Mesenchymal stem cell (in vitro differentiated cells and primary cell): ENCODE data around the gene FOXK1.

Source experiments
- DNase-seq: peaks from one replicate; pipeline ENCODE4 v3.0.0-alpha.2; 2013
- H2AFZ ChIP-seq: one replicate; pipeline ENCODE4 v1.6.1; 2013; ENCODE audit warnings: low read depth, mild to moderate bottlenecking, control low read depth, inconsistent platforms, low read length, moderate library complexity
- H2AK5ac ChIP-seq: 2 replicates; pipeline ENCODE4 v1.6.1; 2013; ENCODE audit warnings: low read length, moderate library complexity, mild to moderate bottlenecking, inconsistent platforms; ENCODE audit not compliant: severe bottlenecking
- H2BK120ac ChIP-seq: one replicate; pipeline ENCODE4 v1.6.1; 2013; ENCODE audit warnings: low read depth, mild to moderate bottlenecking, inconsistent platforms, low read length, moderate library complexity
- H2BK12ac ChIP-seq, 2 experiments: one replicate each; pipeline ENCODE4 v1.6.1; 2013; ENCODE audit warnings: inconsistent platforms in 2 of 2, low read length in 2 of 2, mild to moderate bottlenecking in 2 of 2, moderate library complexity in 2 of 2, control low read depth in 1 of 2
- H2BK15ac ChIP-seq: one replicate; pipeline ENCODE4 v1.6.1; 2013; ENCODE audit warnings: mild to moderate bottlenecking, low read depth, inconsistent platforms; ENCODE audit not compliant: poor library complexity, severe bottlenecking
- H2BK5ac ChIP-seq: 2 replicates; pipeline ENCODE4 v1.6.1; 2013; ENCODE audit warnings: low read depth, mild to moderate bottlenecking, low read length, control low read depth, inconsistent platforms; ENCODE audit not compliant: poor library complexity, severe bottlenecking
- H3K14ac ChIP-seq, 2 experiments: one replicate each; pipeline ENCODE4 v1.6.1; 2013; ENCODE audit warnings: inconsistent platforms in 2 of 2, low read length in 2 of 2, control low read depth in 1 of 2, mild to moderate bottlenecking in 1 of 2, moderate library complexity in 1 of 2
- H3K18ac ChIP-seq, 2 experiments: one replicate each; pipeline ENCODE4 v1.6.1; 2013; ENCODE audit warnings: inconsistent platforms in 2 of 2, low read length in 2 of 2, control low read depth in 1 of 2, low read depth in 1 of 2, mild to moderate bottlenecking in 1 of 2
- H3K23ac ChIP-seq, 2 experiments: one replicate each; pipeline ENCODE4 v1.6.1; 2013; ENCODE audit warnings: inconsistent platforms in 2 of 2, low read length in 2 of 2, mild to moderate bottlenecking in 2 of 2, moderate library complexity in 2 of 2, control low read depth in 1 of 2
- H3K27ac ChIP-seq: 2 replicates; pipeline ENCODE4 v1.5.1; 2013; ENCODE audit warnings: mild to moderate bottlenecking, moderate library complexity, low read length, control low read depth, inconsistent platforms; ENCODE audit not compliant: poor library complexity, severe bottlenecking
- H3K27me3 ChIP-seq, 2 experiments: 2 replicates each; pipeline versions ENCODE4 v1.6.1 to v1.7.0; 2013; ENCODE audit warnings: low read length in 2 of 2, mild to moderate bottlenecking in 2 of 2, moderate library complexity in 2 of 2, control low read depth in 1 of 2, inconsistent platforms in 1 of 2; ENCODE audit not compliant: control insufficient read depth in 1 of 2, insufficient read depth in 1 of 2
- H3K36me3 ChIP-seq, 2 experiments: 2 replicates each; pipeline versions ENCODE4 v1.6.1 to v1.7.0; 2013; ENCODE audit warnings: low read length in 2 of 2, control low read depth in 1 of 2, inconsistent platforms in 1 of 2, low read depth in 1 of 2, mild to moderate bottlenecking in 1 of 2; ENCODE audit not compliant: insufficient read depth in 2 of 2, control insufficient read depth in 1 of 2
- H3K4ac ChIP-seq, 2 experiments: one replicate each; pipeline ENCODE4 v1.6.1; 2013; ENCODE audit warnings: inconsistent platforms in 2 of 2, low read length in 2 of 2, mild to moderate bottlenecking in 2 of 2, moderate library complexity in 2 of 2, control low read depth in 1 of 2, low read depth in 1 of 2
- H3K4me1 ChIP-seq: 2 replicates; pipeline ENCODE4 v1.6.1; 2013; ENCODE audit warnings: low read depth, low read length, control low read depth; ENCODE audit not compliant: control insufficient read depth, insufficient read depth
- H3K4me2 ChIP-seq: 2 replicates; pipeline ENCODE4 v1.6.1; 2013; ENCODE audit warnings: low read length, mild to moderate bottlenecking, inconsistent platforms; ENCODE audit not compliant: poor library complexity, severe bottlenecking
- H3K4me3 ChIP-seq, 2 experiments: 2 replicates each; pipeline versions ENCODE4 v1.5.1 to v1.7.0; 2013; ENCODE audit warnings: low read length in 2 of 2, mild to moderate bottlenecking in 2 of 2, control low read depth in 1 of 2, low read depth in 1 of 2; ENCODE audit not compliant: insufficient read depth in 1 of 2
- H3K79me1 ChIP-seq: replicated peaks from 2 replicates; pipeline ENCODE4 v1.6.1; 2013; ENCODE audit warnings: mild to moderate bottlenecking, control low read depth, low read length, inconsistent platforms; ENCODE audit not compliant: poor library complexity, severe bottlenecking
- H3K9ac ChIP-seq: 2 replicates; pipeline ENCODE4 v1.7.0; 2013; ENCODE audit warnings: mild to moderate bottlenecking, low read length, moderate library complexity
- H3K9me3 ChIP-seq: 2 replicates; pipeline ENCODE4 v1.7.0; 2013; ENCODE audit warnings: mild to moderate bottlenecking, low read length; ENCODE audit not compliant: control insufficient read depth
- H4K8ac ChIP-seq: one replicate; pipeline ENCODE4 v1.6.1; 2013; ENCODE audit warnings: inconsistent platforms, mild to moderate bottlenecking, low read length, moderate library complexity
- H4K91ac ChIP-seq: one replicate; pipeline ENCODE4 v1.6.1; 2013; ENCODE audit warnings: mild to moderate bottlenecking, low read length, inconsistent platforms
- WGBS: methylation state at CpG from one replicate; pipeline ENCODE4 v1.1.7; 2013; ENCODE audit warnings: mixed read lengths; 5-methylcytosine and 5-hydroxymethylcytosine counted together

Gene FOXK1

GRCh38 chr7:4734587-4735345, 52.7 kb downstream of the FOXK1 start:
- Histone ChIP-seq H2BK12ac (no peak overlapping the region), H3K9me3 (no peaks in the 10 kb centered on the region)

GRCh38 chr7:4737300-4737699, 55.2 kb downstream of the FOXK1 start:
- no peak overlapping the region for H2BK5ac ChIP-seq
- no peak overlapping the region for H3K4me3 ChIP-seq
- H3K27me3 ChIP-seq, result no peaks in the 10 kb centered on the region
- no peak overlapping the region for H3K27ac ChIP-seq
- no peak for DNase-seq
- peak overlapping the region in 1 of 2 experiments; percentile 58 for H3K18ac ChIP-seq
- no peak overlapping the region for H4K91ac ChIP-seq
- H3K14ac ChIP-seq, result no peak overlapping the region
- peak overlapping the region in 1 of 2 experiments; percentile 37 for H3K4ac ChIP-seq
- no peak overlapping the region for H4K8ac ChIP-seq
- H3K4me1 ChIP-seq, result peaks cover 37% of the 10 kb centered on the region
- H3K9ac ChIP-seq, result no peak overlapping the region
- no peaks in the 10 kb centered on the region for H3K9me3 ChIP-seq
- no peak overlapping the region for H3K4me2 ChIP-seq
- no peak overlapping the region for H2BK120ac ChIP-seq
- H3K36me3 ChIP-seq, result peaks cover 38 to 47% of the 10 kb centered on the region in 2 experiments
- H3K23ac ChIP-seq, result no peak overlapping the region
- H2AFZ ChIP-seq, result no peak overlapping the region
- no peak overlapping the region for H2BK12ac ChIP-seq
- H2BK15ac ChIP-seq, result no peak overlapping the region
- no peak overlapping the region for H2AK5ac ChIP-seq
- WGBS, result 97% methylated on average over 15 of the region's 15 CpGs
- peaks cover 41% of the 10 kb centered on the region for H3K79me1 ChIP-seq

More at GRCh38 chr7:4734587-4735345, 52.7 kb downstream of the FOXK1 start:
- no peak overlapping the region for H3K4me2 ChIP-seq
- H3K18ac ChIP-seq, result no peak overlapping the region
- no peak overlapping the region for H4K91ac ChIP-seq
- no peak overlapping the region for H3K23ac ChIP-seq
- H3K36me3 ChIP-seq, result peaks cover 24 to 52% of the 10 kb centered on the region in 2 experiments
- peaks cover 31% of the 10 kb centered on the region for H3K4me1 ChIP-seq
- no peak overlapping the region for H4K8ac ChIP-seq
- H3K4me3 ChIP-seq, result no peak overlapping the region
- no peak overlapping the region for H2AK5ac ChIP-seq
- H3K4ac ChIP-seq, result no peak overlapping the region
- no peak for DNase-seq
- H3K9ac ChIP-seq, result no peak overlapping the region
- no peak overlapping the region for H2BK120ac ChIP-seq
- no peak overlapping the region for H3K14ac ChIP-seq
- WGBS, result 95% methylated on average over 20 of the region's 23 CpGs
- H3K27ac ChIP-seq, result no peak overlapping the region
- no peak overlapping the region for H2BK5ac ChIP-seq
- H2AFZ ChIP-seq, result no peak overlapping the region
- no peaks in the 10 kb centered on the region for H3K27me3 ChIP-seq
- peaks cover 42% of the 10 kb centered on the region for H3K79me1 ChIP-seq
- H2BK15ac ChIP-seq, result no peak overlapping the region

- H2BK15ac ChIP-seq, result peak overlapping the region; percentile 56
- H3K23ac ChIP-seq, result no peak overlapping the region
- peak overlapping the region; percentile 21 for H2BK120ac ChIP-seq
- H4K91ac ChIP-seq, result peak overlapping the region; percentile 85
- peak overlapping the region; percentile 55 for H3K4me2 ChIP-seq
- H3K18ac ChIP-seq, result peak overlapping the region; percentile 85 to 93
- H3K9me3 ChIP-seq, result no peaks in the 10 kb centered on the region
- no peak overlapping the region for H2AFZ ChIP-seq
- peak overlapping the region; percentile 11 to 88 for H3K4ac ChIP-seq
- peaks cover 44% of the 10 kb centered on the region for H3K79me1 ChIP-seq
- peak overlapping the region; percentile 77 for H3K9ac ChIP-seq
- H2AK5ac ChIP-seq, result peak overlapping the region; percentile 95
- peaks cover 38 to 48% of the 10 kb centered on the region in 2 experiments for H3K36me3 ChIP-seq
- H4K8ac ChIP-seq, result peak overlapping the region; percentile 91
- H2BK12ac ChIP-seq, result peak overlapping the region; percentile 78 to 81
- no peak overlapping the region for H3K14ac ChIP-seq
- 5% methylated on average over 21 of the region's 23 CpGs for WGBS
- peaks cover 48% of the 10 kb centered on the region for H3K4me1 ChIP-seq
- no peaks in the 10 kb centered on the region for H3K27me3 ChIP-seq
- peak overlapping the region in 1 of 2 experiments; percentile 57 for H3K4me3 ChIP-seq
- peak overlapping the region; percentile 61 for H2BK5ac ChIP-seq
- H3K27ac ChIP-seq, result peak overlapping the region; percentile 90
- peak; percentile 97 for DNase-seq
These were observed 56.8 kb downstream of the FOXK1 start for GRCh38 chr7:4738711-4739527.

GRCh38 chr7:4739528-4739992, 57.5 kb downstream of the FOXK1 start:
- Histone ChIP-seq H2BK5ac (no peak overlapping the region), H3K27me3 (no peaks in the 10 kb centered on the region), H3K18ac (peak overlapping the region; percentile 40 to 96), H2BK12ac (peak overlapping the region; percentile 16 to 78), H3K36me3 (peaks cover 34 to 46% of the 10 kb centered on the region in 2 experiments), H2BK15ac (no peak overlapping the region), H3K79me1 (peaks cover 42% of the 10 kb centered on the region), H3K9ac (peak overlapping the region; percentile 77), H2BK120ac (peak overlapping the region; percentile 55), H3K4me3 (peak overlapping the region in 1 of 2 experiments; percentile 57), H2AK5ac (peak overlapping the region; percentile 71), H3K14ac (no peak overlapping the region), H3K27ac (peak overlapping the region; percentile 90), H3K4ac (peak overlapping the region; percentile 6 to 88), H3K23ac (no peak overlapping the region), H2AFZ (no peak overlapping the region), H4K91ac (peak overlapping the region; percentile 72), H4K8ac (peak overlapping the region; percentile 91), H3K4me2 (peak overlapping the region; percentile 7), H3K4me1 (peaks cover 46% of the 10 kb centered on the region), H3K9me3 (no peaks in the 10 kb centered on the region)
- 49% methylated on average over 16 of the region's 16 CpGs for WGBS
- DNase-seq, result peak; percentile 82
